SK-N-SH (cell line): ENCODE data around the gene CDK18.

ENCODE experiments used
- NFIC ChIP-seq: IDR thresholded peaks from 2 replicates; pipeline ENCODE4 v1.4.0; 2012; ENCODE audit warnings: borderline replicate concordance
- TF ChIP-seq, protein P1 (sequence below): IDR thresholded peaks from 2 replicates; pipeline ENCODE4 v1.4.0; 2012; ENCODE audit warnings: low read depth

DNA sequence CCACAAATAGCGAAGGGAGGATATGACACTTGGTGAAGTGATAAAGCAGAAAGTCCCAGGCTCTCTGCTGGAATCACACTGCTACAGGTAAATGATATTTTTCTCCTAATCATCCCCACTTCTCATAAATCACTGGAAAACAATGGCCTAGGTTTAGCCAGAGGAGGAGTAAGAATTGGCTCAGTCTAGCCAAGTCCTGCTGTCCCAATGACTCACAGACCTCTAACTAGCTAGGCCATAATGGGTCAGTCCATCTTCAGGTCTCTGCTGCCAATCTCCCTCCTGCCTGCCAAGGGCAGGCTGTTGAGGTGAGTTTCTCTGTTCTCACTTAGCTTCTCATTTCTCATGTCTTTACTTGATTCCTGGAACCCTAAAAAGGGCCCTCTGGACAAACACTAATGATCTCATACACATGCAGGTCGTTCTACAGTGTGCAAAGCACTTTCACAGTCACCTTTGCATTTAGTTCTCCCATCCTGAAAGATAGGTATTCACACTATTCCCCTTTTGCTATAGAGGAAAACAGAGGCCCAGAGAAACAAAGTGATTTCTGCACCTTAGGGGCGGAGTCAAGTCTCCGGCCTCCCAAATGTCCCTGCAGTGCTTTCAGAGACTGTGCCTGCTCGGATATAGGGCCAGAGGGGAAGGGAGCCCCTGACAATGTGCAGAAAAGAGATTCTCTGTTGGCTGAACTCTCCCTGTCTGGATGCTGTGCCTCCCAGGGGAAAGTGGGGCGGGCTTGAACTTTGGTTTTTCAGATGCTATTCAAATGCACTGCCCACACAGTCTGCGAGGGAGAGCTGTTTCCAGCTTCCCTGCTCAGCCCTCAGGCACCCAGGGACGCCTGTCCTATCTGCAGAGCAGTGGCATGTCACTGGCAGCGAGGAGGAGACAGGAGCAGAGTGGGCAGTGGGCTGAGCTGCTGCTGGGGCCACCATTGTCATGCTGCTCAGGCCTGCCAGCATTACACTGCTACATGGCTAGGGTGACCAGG is 3.9 kb upstream of the CDK18 start:
- TF ChIP-seq NFIC, result no peak
- TF ChIP-seq, protein P1, sequence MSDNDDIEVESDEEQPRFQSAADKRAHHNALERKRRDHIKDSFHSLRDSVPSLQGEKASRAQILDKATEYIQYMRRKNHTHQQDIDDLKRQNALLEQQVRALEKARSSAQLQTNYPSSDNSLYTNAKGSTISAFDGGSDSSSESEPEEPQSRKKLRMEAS, result no peak
